ENCODE data around the gene SETD2. TPM values are rescaled to one million over a fixed set of nuclear protein-coding genes. Genes with fewer than 3 reads are reported as not detected.

SETD2 gene
- total RNA-seq, 1 donor from 2014 or later: 53.2 TPM

DNA sequence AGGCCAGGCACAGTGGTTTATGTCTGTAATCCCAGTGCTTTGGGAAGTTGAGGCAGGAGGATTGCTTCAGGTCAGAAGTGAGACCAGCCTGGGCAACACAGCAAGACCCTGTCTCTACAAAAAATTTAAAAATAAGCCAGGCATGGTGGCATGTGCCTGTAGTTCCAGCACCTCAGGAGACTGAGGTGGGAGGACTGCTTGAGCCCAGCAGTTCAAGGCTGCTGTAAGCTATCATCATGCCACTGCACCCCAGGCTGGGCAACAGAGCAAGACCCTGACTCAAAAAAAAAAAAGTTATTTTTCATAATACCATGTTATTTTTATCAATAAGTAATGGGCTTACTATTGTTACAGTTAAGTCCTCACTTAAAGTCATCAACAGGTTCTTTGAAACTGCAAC, 59.7 kb downstream of the SETD2 start:
- peaks cover 10% of the 10 kb centered on the region for H3K36me3 Mint-ChIP-seq
- H3K27ac Mint-ChIP-seq: no peak overlapping the region
- H3K27me3 Mint-ChIP-seq: no peaks in the 10 kb centered on the region
- peaks cover 4% of the 10 kb centered on the region for H3K4me1 Mint-ChIP-seq (ENCODE audit: unreplicated experiment)
- no peak overlapping the region for H3K4me3 Mint-ChIP-seq
- H3K9me3 Mint-ChIP-seq: no peaks in the 10 kb centered on the region
- TF ChIP-seq, protein P1, sequence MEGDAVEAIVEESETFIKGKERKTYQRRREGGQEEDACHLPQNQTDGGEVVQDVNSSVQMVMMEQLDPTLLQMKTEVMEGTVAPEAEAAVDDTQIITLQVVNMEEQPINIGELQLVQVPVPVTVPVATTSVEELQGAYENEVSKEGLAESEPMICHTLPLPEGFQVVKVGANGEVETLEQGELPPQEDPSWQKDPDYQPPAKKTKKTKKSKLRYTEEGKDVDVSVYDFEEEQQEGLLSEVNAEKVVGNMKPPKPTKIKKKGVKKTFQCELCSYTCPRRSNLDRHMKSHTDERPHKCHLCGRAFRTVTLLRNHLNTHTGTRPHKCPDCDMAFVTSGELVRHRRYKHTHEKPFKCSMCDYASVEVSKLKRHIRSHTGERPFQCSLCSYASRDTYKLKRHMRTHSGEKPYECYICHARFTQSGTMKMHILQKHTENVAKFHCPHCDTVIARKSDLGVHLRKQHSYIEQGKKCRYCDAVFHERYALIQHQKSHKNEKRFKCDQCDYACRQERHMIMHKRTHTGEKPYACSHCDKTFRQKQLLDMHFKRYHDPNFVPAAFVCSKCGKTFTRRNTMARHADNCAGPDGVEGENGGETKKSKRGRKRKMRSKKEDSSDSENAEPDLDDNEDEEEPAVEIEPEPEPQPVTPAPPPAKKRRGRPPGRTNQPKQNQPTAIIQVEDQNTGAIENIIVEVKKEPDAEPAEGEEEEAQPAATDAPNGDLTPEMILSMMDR (conservative IDR thresholded peaks at IDR 0.05): no peak
- no peak for DNase-seq (ENCODE audit: extremely low spot score, unreplicated experiment)

DNA sequence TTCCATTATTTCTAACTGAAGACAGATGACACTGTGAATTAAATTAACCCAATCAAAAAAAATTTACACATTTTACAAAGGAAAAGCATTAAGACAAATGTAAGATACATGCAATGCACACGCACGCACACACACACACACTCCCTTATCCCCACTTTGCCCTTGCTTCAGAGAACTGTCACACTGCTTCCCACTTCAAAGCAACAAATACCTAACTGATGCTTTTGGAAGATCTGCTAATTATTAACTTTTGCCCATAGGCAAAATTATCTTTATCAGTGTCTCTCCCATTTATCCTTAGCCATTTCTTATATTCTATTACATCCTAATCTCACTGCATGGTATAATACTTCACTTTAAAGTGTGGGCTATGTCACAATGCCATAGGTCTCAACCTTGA, 60.3 kb downstream of the SETD2 start:
- Mint-ChIP-seq H3K36me3 (peaks cover 10% of the 10 kb centered on the region), H3K27ac (no peak overlapping the region), H3K4me1 (ENCODE audit: unreplicated experiment) (peaks cover 4% of the 10 kb centered on the region), H3K27me3 (no peaks in the 10 kb centered on the region), H3K4me3 (no peak overlapping the region), H3K9me3 (no peaks in the 10 kb centered on the region)
- DNase-seq (ENCODE audit: extremely low spot score, unreplicated experiment): no peak
- TF ChIP-seq, protein P1 (conservative IDR thresholded peaks at IDR 0.05): no peak

DNA sequence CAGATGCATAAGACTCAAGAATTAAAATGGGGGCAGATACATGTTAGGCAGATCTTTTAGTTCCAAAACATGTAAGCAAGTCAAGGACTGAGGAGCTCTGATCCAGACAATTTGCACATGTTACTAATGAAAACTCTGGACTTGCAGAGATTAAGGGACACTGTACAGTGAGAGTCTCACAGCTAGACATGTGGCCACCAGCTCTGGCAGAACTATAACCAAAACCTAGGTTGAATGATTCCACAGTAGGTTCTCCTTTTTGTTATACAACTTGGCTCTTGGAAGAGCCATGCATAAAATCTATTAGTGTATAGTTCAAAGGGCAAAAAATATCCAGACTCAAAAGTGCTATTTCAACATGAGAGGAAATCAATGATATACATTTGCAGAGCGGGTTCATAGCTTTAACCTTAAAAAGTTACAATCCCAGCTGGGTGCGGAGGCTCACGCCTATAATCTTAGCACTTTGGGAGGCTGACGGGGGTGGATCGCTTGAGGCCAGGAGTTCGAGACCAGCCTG, 61.8 kb downstream of the SETD2 start:
- H3K27ac Mint-ChIP-seq: no peak overlapping the region
- H3K4me3 Mint-ChIP-seq: no peak overlapping the region
- TF ChIP-seq, protein P1 (conservative IDR thresholded peaks at IDR 0.05): no peak
- DNase-seq (ENCODE audit: extremely low spot score, unreplicated experiment): no peak
- no peaks in the 10 kb centered on the region for H3K9me3 Mint-ChIP-seq
- peaks cover 11% of the 10 kb centered on the region for H3K36me3 Mint-ChIP-seq
- H3K27me3 Mint-ChIP-seq: no peaks in the 10 kb centered on the region
- peaks cover 13% of the 10 kb centered on the region for H3K4me1 Mint-ChIP-seq (ENCODE audit: unreplicated experiment)

DNA sequence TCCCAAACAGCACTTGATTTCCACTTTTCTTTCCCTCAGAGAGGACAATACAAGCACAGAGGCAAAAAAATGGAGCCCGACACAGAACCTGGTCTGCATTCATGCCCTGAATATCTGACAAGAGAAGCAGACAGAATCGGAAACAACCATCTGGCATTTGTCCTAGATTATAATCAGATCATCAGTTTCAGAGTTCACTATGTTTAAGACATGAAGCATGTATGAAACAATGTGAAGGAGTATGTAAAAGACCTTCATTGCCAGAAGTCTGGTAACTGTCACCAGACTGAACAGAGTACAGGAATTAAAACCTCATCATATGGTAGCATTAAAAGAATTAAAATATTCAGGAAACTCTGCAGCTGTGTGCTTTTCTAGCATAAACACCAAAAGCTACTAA, 65.0 kb downstream of the SETD2 start:
- H3K27ac Mint-ChIP-seq: no peak overlapping the region
- DNase-seq (ENCODE audit: extremely low spot score, unreplicated experiment): no peak
- H3K27me3 Mint-ChIP-seq: no peaks in the 10 kb centered on the region
- H3K4me3 Mint-ChIP-seq: no peak overlapping the region
- no peaks in the 10 kb centered on the region for H3K9me3 Mint-ChIP-seq
- H3K36me3 Mint-ChIP-seq: peaks cover 19% of the 10 kb centered on the region
- peaks cover 12% of the 10 kb centered on the region for H3K4me1 Mint-ChIP-seq (ENCODE audit: unreplicated experiment)
- TF ChIP-seq, protein P1 (conservative IDR thresholded peaks at IDR 0.05): no peak

DNA sequence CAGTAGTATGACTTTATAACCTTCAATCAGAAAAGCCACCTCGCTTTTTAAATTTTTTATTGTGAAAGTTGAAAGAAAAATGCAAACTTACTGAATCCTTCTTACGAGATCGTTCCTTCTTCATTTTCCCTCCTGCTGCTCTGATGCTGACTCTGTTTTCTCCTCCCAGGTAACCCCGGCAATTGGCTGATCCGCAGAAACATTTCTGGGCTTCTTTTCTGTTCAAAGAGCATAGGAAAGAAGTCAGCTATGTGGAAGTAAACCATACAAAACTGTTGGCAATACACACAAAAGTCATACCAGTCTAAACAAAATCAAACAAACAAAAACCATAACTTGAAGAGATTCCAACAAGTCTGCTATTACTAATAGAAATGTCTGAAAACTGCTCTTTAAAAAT, 66.0 kb downstream of the SETD2 start:
- Mint-ChIP-seq H3K27ac (no peak overlapping the region), H3K9me3 (no peaks in the 10 kb centered on the region), H3K36me3 (peaks cover 19% of the 10 kb centered on the region), H3K27me3 (no peaks in the 10 kb centered on the region), H3K4me1 (ENCODE audit: unreplicated experiment) (peaks cover 8% of the 10 kb centered on the region), H3K4me3 (no peak overlapping the region)
- TF ChIP-seq, protein P1 (conservative IDR thresholded peaks at IDR 0.05): no peak
- DNase-seq (ENCODE audit: extremely low spot score, unreplicated experiment): no peak

DNA sequence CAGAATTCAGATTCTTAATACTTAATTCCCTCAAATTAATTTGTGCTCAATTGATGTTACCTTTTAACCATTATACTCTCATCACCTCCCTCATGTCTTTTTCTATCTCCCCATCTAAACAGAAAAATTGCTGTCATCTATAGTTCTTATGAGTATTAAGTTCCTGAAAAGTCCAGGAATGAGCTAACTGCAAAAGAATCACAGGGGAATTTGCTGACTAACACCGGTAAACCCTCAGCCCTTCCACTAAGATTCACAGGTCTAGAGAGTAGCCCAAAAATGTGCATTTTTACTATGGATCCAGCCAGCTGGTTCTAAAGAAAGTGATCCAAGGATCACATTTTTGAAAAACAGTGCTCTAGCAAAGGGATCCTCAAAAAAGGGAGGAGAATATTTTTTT, 67.0 kb downstream of the SETD2 start:
- peaks cover 15% of the 10 kb centered on the region for H3K36me3 Mint-ChIP-seq
- no peaks in the 10 kb centered on the region for H3K27me3 Mint-ChIP-seq
- H3K9me3 Mint-ChIP-seq: no peaks in the 10 kb centered on the region
- no peak overlapping the region for H3K27ac Mint-ChIP-seq
- no peak overlapping the region for H3K4me3 Mint-ChIP-seq
- TF ChIP-seq, protein P1 (conservative IDR thresholded peaks at IDR 0.05): no peak
- peaks cover 8% of the 10 kb centered on the region for H3K4me1 Mint-ChIP-seq (ENCODE audit: unreplicated experiment)
- no peak for DNase-seq (ENCODE audit: extremely low spot score, unreplicated experiment)
